Measurements from ENCODE around the gene PTBP2. TPM values are rescaled to one million over a fixed set of nuclear protein-coding genes. Genes with fewer than 3 reads are reported as not detected.

The PTBP2 gene
- total RNA-seq, 2 donors from 2014 or later = 47.7 to 52.0 TPM

GRCh38 chr1:96710708-96711477, 10.7 kb upstream of the PTBP2 start:
- Mint-ChIP-seq H3K36me3 (ENCODE audit: low read depth) (no peaks in the 10 kb centered on the region), H3K27ac (no peak overlapping the region), H3K9me3 (peaks cover 4% of the 10 kb centered on the region), H3K4me1 (peaks cover 11% of the 10 kb centered on the region), H3K27me3 (ENCODE audit: insufficient read depth) (no peaks in the 10 kb centered on the region), H3K4me3 (no peak overlapping the region)
- no peak for DNase-seq
- 92% methylated on average over 3 of the region's 4 CpGs; no CpG with 5 or more reads in 1 of the 2 experiments for WGBS, 2 experiments (ENCODE audit: insufficient coverage in 1 of 2, insufficient read length in 1 of 2)
- Histone ChIP-seq H3K27ac (ENCODE audit: low read depth, low read length) (no peak overlapping the region), H3K36me3 (ENCODE audit: control insufficient read depth, insufficient read depth, low read length) (no peaks in the 10 kb centered on the region), H3K27me3 (ENCODE audit: control insufficient read depth, insufficient read depth, low read length, poor library complexity, severe bottlenecking) (no peaks in the 10 kb centered on the region), H3K9ac (ENCODE audit: extremely low read depth, low read length, poor library complexity, severe bottlenecking) (no peak overlapping the region), H3K4me1 (ENCODE audit: control insufficient read depth, insufficient read depth, low read length) (peaks cover 6% of the 10 kb centered on the region), H3K9me3 (ENCODE audit: control insufficient read depth, low read length) (no peaks in the 10 kb centered on the region), H3K4me3 (ENCODE audit: low read length) (no peak overlapping the region)
- no peak for TF ChIP-seq CTCF (conservative IDR thresholded peaks at IDR 0.05)

GRCh38 chr1:96713649-96714048, 7.9 kb upstream of the PTBP2 start:
- no peak overlapping the region for H3K9ac ChIP-seq (ENCODE audit: extremely low read depth, low read length, poor library complexity, severe bottlenecking)
- no peak overlapping the region for H3K27ac ChIP-seq (ENCODE audit: low read depth, low read length)
- DNase-seq = no peak
- H3K4me1 ChIP-seq (ENCODE audit: control insufficient read depth, insufficient read depth, low read length) = peaks cover 6% of the 10 kb centered on the region
- Mint-ChIP-seq H3K36me3 (ENCODE audit: low read depth) (no peaks in the 10 kb centered on the region), H3K27ac (no peak overlapping the region), H3K9me3 (peaks cover 4% of the 10 kb centered on the region), H3K4me1 (peaks cover 13% of the 10 kb centered on the region), H3K4me3 (no peak overlapping the region), H3K27me3 (ENCODE audit: insufficient read depth) (no peaks in the 10 kb centered on the region)
- no peaks in the 10 kb centered on the region for H3K36me3 ChIP-seq (ENCODE audit: control insufficient read depth, insufficient read depth, low read length)
- no peak for TF ChIP-seq CTCF (conservative IDR thresholded peaks at IDR 0.05)
- no peaks in the 10 kb centered on the region for H3K27me3 ChIP-seq (ENCODE audit: control insufficient read depth, insufficient read depth, low read length, poor library complexity, severe bottlenecking)
- no peak overlapping the region for H3K4me3 ChIP-seq (ENCODE audit: low read length)
- WGBS, 2 experiments (ENCODE audit: insufficient coverage in 1 of 2, insufficient read length in 1 of 2) = 100% methylated on average over 3 of the region's 3 CpGs; no CpG with 5 or more reads in 1 of the 2 experiments
- no peaks in the 10 kb centered on the region for H3K9me3 ChIP-seq (ENCODE audit: control insufficient read depth, low read length)

- Mint-ChIP-seq H3K27ac (no peak overlapping the region), H3K9me3 (peaks cover 4% of the 10 kb centered on the region), H3K27me3 (ENCODE audit: insufficient read depth) (no peaks in the 10 kb centered on the region), H3K4me1 (peaks cover 13% of the 10 kb centered on the region), H3K4me3 (no peak overlapping the region), H3K36me3 (ENCODE audit: low read depth) (no peaks in the 10 kb centered on the region)
- no peak overlapping the region for H3K27ac ChIP-seq (ENCODE audit: low read depth, low read length)
- peaks cover 6% of the 10 kb centered on the region for H3K4me1 ChIP-seq (ENCODE audit: control insufficient read depth, insufficient read depth, low read length)
- TF ChIP-seq CTCF (conservative IDR thresholded peaks at IDR 0.05) = no peak
- H3K4me3 ChIP-seq (ENCODE audit: low read length) = no peak overlapping the region
- 64 to 86% methylated on average over 1 to 2 of the region's 2 CpGs for WGBS, 2 experiments (ENCODE audit: insufficient coverage in 1 of 2, insufficient read length in 1 of 2)
- DNase-seq = no peak
- no peaks in the 10 kb centered on the region for H3K27me3 ChIP-seq (ENCODE audit: control insufficient read depth, insufficient read depth, low read length, poor library complexity, severe bottlenecking)
- H3K9ac ChIP-seq (ENCODE audit: extremely low read depth, low read length, poor library complexity, severe bottlenecking) = no peak overlapping the region
- no peaks in the 10 kb centered on the region for H3K9me3 ChIP-seq (ENCODE audit: control insufficient read depth, low read length)
- no peaks in the 10 kb centered on the region for H3K36me3 ChIP-seq (ENCODE audit: control insufficient read depth, insufficient read depth, low read length)
These were observed 6.7 kb upstream of the PTBP2 start for GRCh38 chr1:96714881-96715280.

Data from endodermal cell (in vitro differentiated cells).